Adrenal gland (tissue), 12 donors: Measurements from ENCODE around the gene MSRB3. TPM values are rescaled to one million over a fixed set of nuclear protein-coding genes. Genes with fewer than 3 reads are reported as not detected.

ENCODE experiments used
- DNase-seq, 7 donors: peaks; one replicate each; pipeline ENCODE4 v3.0.0-alpha.2; 2019 to 2020
- H3K27ac ChIP-seq, 5 donors: fragments of 200-600 bp; sonication (generic) in 4 of 5; 1 replicate in 3 of 5; 2 replicates in 2 of 5; pipeline versions ENCODE4 v1.5.1 to v1.8.0; 2016 to 2020; ENCODE audit warnings: mild to moderate bottlenecking in 1 of 5
- H3K27me3 ChIP-seq: fragments of 200-600 bp; 2 replicates; pipeline ENCODE4 v1.8.0; 2021
- H3K36me3 ChIP-seq, 2 donors: fragments of 200-600 bp; replicated peaks in 1 of 2; 1 replicate in 1 of 2; 2 replicates in 1 of 2; pipeline versions ENCODE4 v1.5.1 to v1.8.0; 2018 to 2022
- H3K4me1 ChIP-seq, 2 donors: fragments of 200-600 bp; replicated peaks in 1 of 2; 1 replicate in 1 of 2; 2 replicates in 1 of 2; pipeline versions ENCODE4 v1.5.1 to v1.8.0; 2018 to 2021
- H3K4me3 ChIP-seq, 4 donors: fragments of 200-600 bp; sonication (generic) in 3 of 4; one replicate each; pipeline ENCODE4 v1.5.1; 2016 to 2018
- H3K9me3 ChIP-seq, 3 donors: fragments of 200-600 bp; sonication (generic) in 1 of 3; replicated peaks in 1 of 3; 1 replicate in 2 of 3; 2 replicates in 1 of 3; pipeline versions ENCODE4 v1.5.1 to v1.8.0; 2016 to 2021
- POLR2A ChIP-seq, 2 donors: fragments of 450-650 bp; IDR thresholded peaks; one replicate each; pipeline ENCODE4 v1.6.1; 2017; ENCODE audit warnings: antibody characterized with exemption in 2 of 2, mild to moderate bottlenecking in 2 of 2, moderate library complexity in 1 of 2
- WGBS, 4 donors: extraction: QIAGEN DNeasy Blood & Tissue Kit in 2 of 4; methylation state at CpG; one replicate each; pipeline versions ENCODE4 v1.1.5 to v1.1.7; 2013 to 2017; 5-methylcytosine and 5-hydroxymethylcytosine counted together
- intact Hi-C, 2 donors: fragments of 100-400 bp; cut with DNase I; formaldehyde crosslinking; loops; one replicate each; pipeline versions ENCODE4 v1.14.1 to v1.15.0; 2022 to 2023
- polyA plus RNA-seq, 3 donors: library from polyadenylated mRNA; stranded (reverse); fragments of 200-250 nt in 2 of 3; fragments of 350-450 nt in 1 of 3; fragmentation: Illumina TruSeq in 1 of 3; extraction: RNeasy Lipid Tissue Mini Kit (QIAGEN cat#74804) in 1 of 3; gene quantifications; one replicate each; pipeline ENCODE4 v1.2.3, GENCODE V29; 2013 to 2014
- total RNA-seq, 9 donors: library from RNA; depleted of rRNA in 4 of 9; stranded (reverse); fragments of >200 nt in 4 of 9; fragments of 120-200 nt in 1 of 9; fragmentation: NEBNext Ultra II Directional in 1 of 9; extraction: Animal tissue kit (Norgen Biotek cat#: 25700) in 1 of 9; gene quantifications; one replicate each; pipeline versions ENCODE4 v1.1.0 to v1.2.4, GENCODE V29; 2013 to 2023
- TF ChIP-seq, protein P1 (sequence below), 6 experiments: fragments of 450-650 bp in 4 of 6; fragments of 200-600 bp in 2 of 6; sonication (generic) in 1 of 6; IDR thresholded peaks; 1 replicate in 5 of 6; 2 replicates in 1 of 6; pipeline versions ENCODE4 v1.5.1 to v1.8.0; 2016 to 2021; ENCODE audit warnings: antibody characterized with exemption in 6 of 6, mild to moderate bottlenecking in 2 of 6, moderate library complexity in 1 of 6
- donor health status: healthy with polysubstance abuse.
- donor health status: Bipolar disorder and iron deficiency.
- donor health status: DM: yes; HTN: yes; CAD: no.
- donor health status: DM: no; HTN: no; CAD: no.
- donor health status: DM: no; HTN: no; CAD: no.
- donor health status: DM: yes; HTN: yes; CAD: no.

The MSRB3 gene
- total and polyA plus RNA-seq, 12 donors: 5.5 to 23.8 (median 9.7) TPM

DNA sequence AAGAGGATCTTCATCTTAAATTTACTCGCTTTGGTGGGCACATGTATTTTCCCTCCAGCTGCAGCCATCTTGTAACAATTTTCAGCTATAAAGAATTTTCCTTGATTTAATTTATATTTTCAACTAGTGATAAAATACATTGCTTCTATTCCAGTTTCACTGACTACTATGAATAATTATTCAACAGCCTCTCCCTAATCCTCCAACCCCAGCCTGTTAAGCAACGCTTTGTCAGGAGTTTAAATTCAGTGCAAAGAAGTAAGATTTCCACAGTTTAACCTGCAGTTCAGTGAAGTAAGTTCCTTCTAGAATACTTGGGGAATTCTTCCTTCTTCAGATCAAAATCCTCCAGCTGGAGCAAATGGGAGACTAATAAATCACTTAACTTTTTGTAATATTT is 180.2 kb downstream of the MSRB3 start:
- Histone ChIP-seq H3K9me3 (no peaks in the 10 kb centered on the region), H3K27ac (no peak overlapping the region), H3K4me1 (no peaks in the 10 kb centered on the region), H3K36me3 (no peaks in the 10 kb centered on the region), H3K27me3 (no peaks in the 10 kb centered on the region), H3K4me3 (no peak overlapping the region)
- intact Hi-C loops: no loop called here
- WGBS, 4 donors: 84 to 96% (median 94%) methylated on average over 2 of the region's 2 CpGs
- no peak for DNase-seq
- TF ChIP-seq POLR2A (IDR thresholded peaks at IDR 0.05): no peak
- TF ChIP-seq, protein P1, sequence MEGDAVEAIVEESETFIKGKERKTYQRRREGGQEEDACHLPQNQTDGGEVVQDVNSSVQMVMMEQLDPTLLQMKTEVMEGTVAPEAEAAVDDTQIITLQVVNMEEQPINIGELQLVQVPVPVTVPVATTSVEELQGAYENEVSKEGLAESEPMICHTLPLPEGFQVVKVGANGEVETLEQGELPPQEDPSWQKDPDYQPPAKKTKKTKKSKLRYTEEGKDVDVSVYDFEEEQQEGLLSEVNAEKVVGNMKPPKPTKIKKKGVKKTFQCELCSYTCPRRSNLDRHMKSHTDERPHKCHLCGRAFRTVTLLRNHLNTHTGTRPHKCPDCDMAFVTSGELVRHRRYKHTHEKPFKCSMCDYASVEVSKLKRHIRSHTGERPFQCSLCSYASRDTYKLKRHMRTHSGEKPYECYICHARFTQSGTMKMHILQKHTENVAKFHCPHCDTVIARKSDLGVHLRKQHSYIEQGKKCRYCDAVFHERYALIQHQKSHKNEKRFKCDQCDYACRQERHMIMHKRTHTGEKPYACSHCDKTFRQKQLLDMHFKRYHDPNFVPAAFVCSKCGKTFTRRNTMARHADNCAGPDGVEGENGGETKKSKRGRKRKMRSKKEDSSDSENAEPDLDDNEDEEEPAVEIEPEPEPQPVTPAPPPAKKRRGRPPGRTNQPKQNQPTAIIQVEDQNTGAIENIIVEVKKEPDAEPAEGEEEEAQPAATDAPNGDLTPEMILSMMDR (IDR thresholded peaks at IDR 0.05): no peak

DNA sequence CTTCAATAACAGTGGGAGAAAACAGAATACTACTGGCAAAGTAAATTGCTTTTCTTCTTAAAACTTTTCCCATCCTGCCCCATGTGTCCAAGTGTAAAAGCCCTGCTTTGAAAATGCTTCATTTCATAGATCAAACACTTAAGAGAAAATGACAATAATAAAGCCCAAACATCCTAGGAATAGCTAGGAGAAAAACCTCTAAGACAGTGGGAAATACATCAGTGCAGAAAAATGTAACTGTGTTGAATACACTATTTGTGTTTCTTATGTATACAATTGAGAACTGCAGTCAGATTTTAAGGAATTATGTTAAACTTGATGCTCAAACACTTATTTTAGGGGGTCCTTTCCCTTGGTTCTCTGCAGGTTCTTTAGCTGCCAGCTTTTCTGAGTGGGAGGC is 181.1 kb downstream of the MSRB3 start:
- H3K27ac ChIP-seq: no peak overlapping the region
- DNase-seq: no peak
- no peaks in the 10 kb centered on the region for H3K4me1 ChIP-seq
- no peak overlapping the region for H3K4me3 ChIP-seq
- no peaks in the 10 kb centered on the region for H3K9me3 ChIP-seq
- intact Hi-C loops: no loop called here
- TF ChIP-seq, protein P1 (IDR thresholded peaks at IDR 0.05): no peak
- no peak for TF ChIP-seq POLR2A (IDR thresholded peaks at IDR 0.05)
- H3K27me3 ChIP-seq: no peaks in the 10 kb centered on the region
- no peaks in the 10 kb centered on the region for H3K36me3 ChIP-seq

DNA sequence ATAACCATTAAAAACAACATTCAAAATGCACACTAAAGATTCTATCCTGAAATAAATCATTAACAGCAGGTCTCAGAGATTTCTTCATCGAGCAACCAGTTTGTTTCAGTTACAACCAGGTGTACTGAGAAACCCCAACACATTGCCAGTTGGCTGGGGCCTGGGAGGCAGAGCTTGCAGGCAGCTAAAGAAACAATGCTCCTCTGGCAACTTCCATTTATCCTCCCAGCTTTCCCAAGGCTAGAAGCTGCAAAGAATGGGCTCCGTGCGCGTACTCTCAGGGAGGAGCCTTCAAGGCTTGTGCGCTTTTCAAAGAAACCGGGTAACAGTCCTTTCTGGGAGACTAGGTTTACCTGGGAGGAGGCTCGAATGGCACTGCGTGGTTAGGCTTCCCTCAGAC is 181.6 kb downstream of the MSRB3 start:
- Histone ChIP-seq H3K9me3 (no peaks in the 10 kb centered on the region), H3K27me3 (no peaks in the 10 kb centered on the region), H3K27ac (no peak overlapping the region), H3K4me1 (no peaks in the 10 kb centered on the region), H3K4me3 (no peak overlapping the region), H3K36me3 (no peaks in the 10 kb centered on the region)
- intact Hi-C loops: no loop called here
- DNase-seq: no peak
- TF ChIP-seq POLR2A (IDR thresholded peaks at IDR 0.05): no peak
- TF ChIP-seq, protein P1 (IDR thresholded peaks at IDR 0.05): no peak
- 79 to 92% (median 89%) methylated on average over 8 of the region's 8 CpGs for WGBS, 4 donors

DNA sequence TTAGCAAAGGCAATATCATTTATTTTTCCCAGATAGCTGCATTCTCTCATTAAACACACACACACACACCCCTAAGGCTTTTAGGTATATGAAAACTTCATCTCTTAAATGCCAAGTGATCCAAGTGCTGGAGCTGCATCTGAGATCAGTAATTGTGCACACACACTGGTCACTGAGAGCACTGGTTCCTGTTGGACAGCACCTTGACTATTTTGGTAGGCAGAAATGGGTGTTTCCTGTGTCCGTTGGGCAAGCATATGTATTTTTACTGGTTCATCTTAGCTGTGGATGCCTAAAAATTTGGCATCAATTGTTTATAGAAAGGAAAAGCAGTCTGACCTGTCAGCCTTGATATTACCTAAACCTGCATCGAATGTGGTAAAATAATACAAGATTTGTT is 182.5 kb downstream of the MSRB3 start:
- Histone ChIP-seq H3K27ac (no peak overlapping the region), H3K4me3 (no peak overlapping the region), H3K27me3 (no peaks in the 10 kb centered on the region), H3K4me1 (no peaks in the 10 kb centered on the region), H3K9me3 (no peaks in the 10 kb centered on the region), H3K36me3 (no peaks in the 10 kb centered on the region)
- 70 to 86% (median 76%) methylated on average over 2 of the region's 2 CpGs for WGBS, 4 donors
- TF ChIP-seq, protein P1 (IDR thresholded peaks at IDR 0.05): no peak
- TF ChIP-seq POLR2A (IDR thresholded peaks at IDR 0.05): no peak
- intact Hi-C loops: no loop called here
- DNase-seq: no peak
